Measurements from ENCODE around the gene ITGA1. TPM values are rescaled to one million over a fixed set of nuclear protein-coding genes. Genes with fewer than 3 reads are reported as not detected.

Gene ITGA1
- total and polyA plus RNA-seq, 2 of the 8 experiments (the other 6 are each of a cell fraction or from before 2014, with no cell fraction given): 2.3 to 9.0 TPM

DNA sequence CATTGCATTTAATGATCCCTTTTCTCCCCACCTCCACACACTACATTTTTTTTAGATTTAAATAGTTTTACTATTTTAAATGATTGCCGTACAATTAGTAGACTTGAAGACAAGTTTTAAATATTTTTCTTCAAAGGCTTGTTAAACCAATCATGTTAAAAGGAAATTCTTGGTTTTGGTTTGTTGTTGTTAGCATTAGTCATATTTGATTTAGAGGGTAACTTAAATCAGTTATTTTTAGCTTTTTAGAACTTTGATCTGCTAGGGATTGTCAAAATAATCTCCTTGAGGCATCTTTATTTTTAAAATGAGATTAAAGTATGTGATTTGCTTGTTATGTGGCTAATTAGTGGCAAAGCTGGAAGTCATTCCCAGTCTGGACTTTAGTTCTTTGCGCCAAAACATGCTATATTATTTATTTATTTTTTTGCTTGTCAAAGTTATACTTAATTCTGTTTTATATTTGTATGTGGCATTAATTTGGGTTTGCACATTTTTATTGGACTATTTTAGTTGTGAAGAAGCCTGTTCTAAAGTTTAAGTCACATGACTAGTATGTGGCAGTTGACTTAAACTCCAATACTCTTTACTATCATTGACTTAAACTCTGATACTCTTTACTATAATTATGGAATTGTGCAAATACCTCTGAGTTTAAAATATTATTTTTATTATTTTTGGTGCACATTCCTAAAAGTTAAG is 14.7 kb downstream of the ITGA1 start (continued):
- TF ChIP-seq, protein P1, sequence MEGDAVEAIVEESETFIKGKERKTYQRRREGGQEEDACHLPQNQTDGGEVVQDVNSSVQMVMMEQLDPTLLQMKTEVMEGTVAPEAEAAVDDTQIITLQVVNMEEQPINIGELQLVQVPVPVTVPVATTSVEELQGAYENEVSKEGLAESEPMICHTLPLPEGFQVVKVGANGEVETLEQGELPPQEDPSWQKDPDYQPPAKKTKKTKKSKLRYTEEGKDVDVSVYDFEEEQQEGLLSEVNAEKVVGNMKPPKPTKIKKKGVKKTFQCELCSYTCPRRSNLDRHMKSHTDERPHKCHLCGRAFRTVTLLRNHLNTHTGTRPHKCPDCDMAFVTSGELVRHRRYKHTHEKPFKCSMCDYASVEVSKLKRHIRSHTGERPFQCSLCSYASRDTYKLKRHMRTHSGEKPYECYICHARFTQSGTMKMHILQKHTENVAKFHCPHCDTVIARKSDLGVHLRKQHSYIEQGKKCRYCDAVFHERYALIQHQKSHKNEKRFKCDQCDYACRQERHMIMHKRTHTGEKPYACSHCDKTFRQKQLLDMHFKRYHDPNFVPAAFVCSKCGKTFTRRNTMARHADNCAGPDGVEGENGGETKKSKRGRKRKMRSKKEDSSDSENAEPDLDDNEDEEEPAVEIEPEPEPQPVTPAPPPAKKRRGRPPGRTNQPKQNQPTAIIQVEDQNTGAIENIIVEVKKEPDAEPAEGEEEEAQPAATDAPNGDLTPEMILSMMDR (IDR thresholded peaks at IDR 0.05; ENCODE audit: control extremely low read depth in 1 of 3, insufficient read depth in 1 of 3, low read depth in 1 of 3, low read length in 3 of 3): no peak
- TF ChIP-seq BCL11A (IDR thresholded peaks at IDR 0.05; ENCODE audit: low read depth in 2 of 2, low read length in 2 of 2) (no peak), CBX5 (IDR thresholded peaks at IDR 0.05; ENCODE audit: low read depth, low read length) (no peak)
